Activated B cell treated with CpG ODN at 0.5 μM for 24 hours (primary cell): ENCODE data around the gene MITD1. TPM values are rescaled to one million over a fixed set of nuclear protein-coding genes. Genes with fewer than 3 reads are reported as not detected.

Experiments used
- ATAC-seq: fragments of 200-7000 bp; cut with Tn5 transposase; one replicate; pipeline ENCODE4 v1.10.0; 2021; ENCODE audit warnings: low read depth, mild to moderate bottlenecking, moderate library complexity
- CTCF ChIA-PET: fragments of 350-600 bp; sonication (Branson Sonifier 250); formaldehyde crosslinking; loops from one replicate; lab custom pipeline; 2021; ENCODE audit warnings: antibody characterized with exemption; lab: Charles Lee
- POLR2A ChIA-PET: fragments of 350-600 bp; sonication (Branson Sonifier 250); formaldehyde crosslinking; loops from one replicate; lab custom pipeline; 2021; ENCODE audit warnings: antibody characterized with exemption; lab: Charles Lee
- DNase-seq: peaks from one replicate; pipeline ENCODE4 v3.0.0; 2022
- H3K27ac Mint-ChIP-seq: one replicate; pipeline ENCODE4 v1.8.0; 2020; ENCODE audit warnings: mixed read lengths
- H3K27me3 Mint-ChIP-seq: one replicate; pipeline ENCODE4 v1.8.0; 2021; ENCODE audit warnings: mixed read lengths
- H3K36me3 Mint-ChIP-seq: one replicate; pipeline ENCODE4 v1.8.0; 2021; ENCODE audit warnings: low read depth, mixed read lengths
- H3K4me1 Mint-ChIP-seq: one replicate; pipeline ENCODE4 v1.8.0; 2021; ENCODE audit warnings: mixed read lengths
- H3K4me3 Mint-ChIP-seq: one replicate; pipeline ENCODE4 v1.8.0; 2020; ENCODE audit warnings: mild to moderate bottlenecking, mixed read lengths
- H3K9me3 Mint-ChIP-seq: one replicate; pipeline ENCODE4 v1.8.0; 2020; ENCODE audit warnings: mixed read lengths
- intact Hi-C: fragments of 100-400 bp; cut with micrococcal nuclease; formaldehyde crosslinking; loops from one replicate; pipeline ENCODE4 v1.15.1; 2024
- total RNA-seq: library from RNA; stranded (reverse); gene quantifications from 2 replicates; pipeline ENCODE4 v1.2.3, GENCODE V29; 2022
- TF ChIP-seq, protein P1 (sequence below): fragments of 200-600 bp; IDR thresholded peaks from one replicate; pipeline ENCODE4 v1.8.0; 2022; ENCODE audit warnings: antibody characterized with exemption, mild to moderate bottlenecking

Gene MITD1
- total RNA-seq, 1 donor from 2014 or later: 59.8 TPM

- TF ChIP-seq, protein P1, sequence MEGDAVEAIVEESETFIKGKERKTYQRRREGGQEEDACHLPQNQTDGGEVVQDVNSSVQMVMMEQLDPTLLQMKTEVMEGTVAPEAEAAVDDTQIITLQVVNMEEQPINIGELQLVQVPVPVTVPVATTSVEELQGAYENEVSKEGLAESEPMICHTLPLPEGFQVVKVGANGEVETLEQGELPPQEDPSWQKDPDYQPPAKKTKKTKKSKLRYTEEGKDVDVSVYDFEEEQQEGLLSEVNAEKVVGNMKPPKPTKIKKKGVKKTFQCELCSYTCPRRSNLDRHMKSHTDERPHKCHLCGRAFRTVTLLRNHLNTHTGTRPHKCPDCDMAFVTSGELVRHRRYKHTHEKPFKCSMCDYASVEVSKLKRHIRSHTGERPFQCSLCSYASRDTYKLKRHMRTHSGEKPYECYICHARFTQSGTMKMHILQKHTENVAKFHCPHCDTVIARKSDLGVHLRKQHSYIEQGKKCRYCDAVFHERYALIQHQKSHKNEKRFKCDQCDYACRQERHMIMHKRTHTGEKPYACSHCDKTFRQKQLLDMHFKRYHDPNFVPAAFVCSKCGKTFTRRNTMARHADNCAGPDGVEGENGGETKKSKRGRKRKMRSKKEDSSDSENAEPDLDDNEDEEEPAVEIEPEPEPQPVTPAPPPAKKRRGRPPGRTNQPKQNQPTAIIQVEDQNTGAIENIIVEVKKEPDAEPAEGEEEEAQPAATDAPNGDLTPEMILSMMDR: no peak
- ChIA-PET CTCF (interaction anchor here (1.4 kb wide), 1 partner anchor 23 kb away, joined by 3 read pairs; no protein-coding TSS in a partner anchor), POLR2A (interaction anchor here (4.8 to 9.2 kb wide), 3 partner anchors 15 to 180 kb away, joined by 37 to 143 read pairs (median 46); partner anchors contain the start of genes C2orf15, EIF5B, MITD1 and MRPL30)
- intact Hi-C loops: loop anchor here (5.0 to 10.0 kb wide), 3 partner anchors 1145 to 1495 kb away; partner anchors contain the start of genes ACTR1B and PDCL3
- Mint-ChIP-seq H3K4me1 (peaks cover 56% of the 10 kb centered on the region), H3K27ac (peak overlapping the region; percentile 92), H3K27me3 (no peaks in the 10 kb centered on the region), H3K4me3 (peak overlapping the region; percentile 90), H3K36me3 (peaks cover 42% of the 10 kb centered on the region), H3K9me3 (no peaks in the 10 kb centered on the region)
- ATAC-seq (peak; percentile 30), DNase-seq (no peak)
Measured at GRCh38 chr2:99156891-99157290, 24.0 kb downstream of the MITD1 start.

DNA sequence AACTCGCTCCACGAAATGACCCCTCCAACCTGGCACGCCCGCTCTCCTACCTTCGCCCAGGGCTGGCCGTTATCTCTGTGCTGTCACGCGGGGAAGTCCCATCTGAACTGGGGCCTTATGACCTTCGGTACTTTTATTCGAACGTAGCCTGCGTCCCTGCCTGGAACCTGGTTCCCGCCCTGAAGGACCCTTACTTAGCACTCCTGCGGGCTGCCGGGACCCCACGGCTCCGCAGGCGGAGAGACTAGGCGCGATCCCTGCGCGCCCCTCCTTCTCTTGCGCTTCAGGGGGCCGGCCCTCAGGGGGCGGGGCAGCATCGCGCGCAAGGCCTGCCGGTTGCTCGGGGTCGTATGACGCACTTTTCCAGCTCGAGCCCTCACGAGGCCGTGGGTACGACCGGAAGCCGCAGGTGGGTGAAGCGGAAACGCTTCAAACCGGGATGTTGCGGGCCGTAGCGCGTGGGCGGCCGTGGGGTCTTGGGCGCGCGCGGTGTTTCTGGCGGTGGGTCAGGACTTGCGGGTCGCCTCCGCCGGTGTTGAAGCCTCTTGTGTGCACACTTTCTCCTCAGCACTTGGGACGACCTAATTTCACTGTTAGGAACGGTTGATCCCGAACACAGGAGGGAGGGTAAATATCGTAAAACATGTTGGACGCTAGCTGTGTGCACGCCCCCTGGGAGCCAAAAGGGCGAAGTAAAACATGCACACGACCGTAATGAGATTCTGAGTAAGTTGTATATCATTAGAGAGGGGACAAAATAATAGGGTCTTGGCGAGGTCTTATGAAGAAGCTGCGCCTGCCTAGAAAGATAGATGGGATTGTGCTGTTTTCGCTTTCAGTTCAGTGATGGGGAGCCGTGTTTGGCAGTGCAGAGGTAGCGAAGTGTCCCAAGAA is 26.0 kb downstream of the MITD1 start, which contains the start of the genes LIPT1 and TSGA10:
Gene LIPT1 (plus strand): TSS at position 325 of the 894 bp plus-strand sequence. CDS start 6,991 bp downstream, outside the sequence.
Gene TSGA10 (minus strand): TSS at position 300 of the 894 bp plus-strand sequence. CDS start 45,503 bp downstream, outside the sequence.
- peak within 1 kb of the TSS; percentile 92 for H3K27ac Mint-ChIP-seq
- TF ChIP-seq, protein P1: no peak
- intact Hi-C loops: loop anchor here (1.0 to 10.0 kb wide), 7 partner anchors 14 to 1493 kb away; partner anchors contain the start of genes ACTR1B, C2orf15, EIF5B and MITD1
- peak within 1 kb of the TSS; percentile 90 for H3K4me3 Mint-ChIP-seq
- H3K27me3 Mint-ChIP-seq: no peaks in the 10 kb centered on the region
- no peaks in the 10 kb centered on the region for H3K9me3 Mint-ChIP-seq
- peak; percentile 92 for DNase-seq
- peak; percentile 91 for ATAC-seq
- H3K36me3 Mint-ChIP-seq: peaks cover 31% of the 10 kb centered on the region
- H3K4me1 Mint-ChIP-seq: peaks cover 55% of the 10 kb centered on the region
- POLR2A ChIA-PET: interaction anchor here (0.5 to 9.2 kb wide), 12 partner anchors 13 to 1848 kb away, joined by 3 to 143 read pairs (median 4); partner anchors contain the start of genes C2orf15, EIF5B, MGAT4A and MITD1
- CTCF ChIA-PET: interaction anchor here (1.0 kb wide), 1 partner anchor 14 kb away, joined by 4 read pairs; no protein-coding TSS in a partner anchor

- intact Hi-C loops: loop anchor here (1.0 to 10.0 kb wide), 3 partner anchors 13 to 1411 kb away; partner anchors contain the start of genes C2orf15, PDCL3 and REV1
- no peaks in the 10 kb centered on the region for H3K9me3 Mint-ChIP-seq
- no peak for DNase-seq
- H3K27ac Mint-ChIP-seq: peak overlapping the region; percentile 92
- H3K4me3 Mint-ChIP-seq: peak overlapping the region; percentile 90
- ChIA-PET POLR2A (interaction anchor here (0.5 to 9.2 kb wide), 8 partner anchors 12 to 1848 kb away, joined by 3 to 143 read pairs (median 4); partner anchors contain the start of genes C2orf15, EIF5B, MITD1 and MRPL30), CTCF (interaction anchor here (1.0 kb wide), 1 partner anchor 13 kb away, joined by 4 read pairs; no protein-coding TSS in a partner anchor)
- H3K4me1 Mint-ChIP-seq: peaks cover 48% of the 10 kb centered on the region
- no peaks in the 10 kb centered on the region for H3K27me3 Mint-ChIP-seq
- H3K36me3 Mint-ChIP-seq: peaks cover 24% of the 10 kb centered on the region
- TF ChIP-seq, protein P1: no peak
- no peak for ATAC-seq
Measured at GRCh38 chr2:99153921-99154604, 26.8 kb downstream of the MITD1 start.

DNA sequence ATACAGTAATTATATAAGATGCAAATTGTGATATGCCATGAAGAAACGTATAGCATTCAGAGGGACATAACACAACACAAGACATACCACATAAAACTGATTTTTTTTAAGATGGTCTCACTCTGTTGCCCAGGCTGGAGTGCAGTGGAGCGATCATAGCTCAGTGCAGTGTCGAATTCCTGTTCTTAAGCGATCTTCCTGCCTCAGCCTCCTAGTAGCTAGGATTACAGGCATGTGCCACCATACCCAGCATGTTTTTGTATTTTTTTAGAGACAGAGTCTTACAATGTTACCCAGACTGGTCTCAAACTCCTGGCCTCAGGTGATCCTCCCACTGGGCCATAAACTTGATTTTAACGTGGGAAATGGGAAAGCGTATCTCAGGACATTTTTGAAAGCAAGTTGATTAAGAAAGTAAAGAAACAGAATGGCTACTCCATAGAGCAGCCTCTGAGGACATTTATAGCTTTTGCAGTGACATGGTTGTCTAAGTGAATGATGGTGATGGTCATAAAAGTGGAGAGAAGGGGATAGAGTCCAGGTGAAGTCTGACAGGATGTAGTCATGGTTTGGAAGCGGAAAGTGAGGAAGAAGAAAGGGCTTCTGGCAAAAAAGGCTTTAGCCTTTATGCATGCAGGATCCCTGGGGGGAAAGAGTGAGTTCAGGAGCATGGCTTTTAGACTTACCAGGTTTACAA is 28.5 kb downstream of the MITD1 start:
- H3K36me3 Mint-ChIP-seq: peaks cover 17% of the 10 kb centered on the region
- no peak overlapping the region for H3K4me3 Mint-ChIP-seq
- no peak for ATAC-seq
- H3K27me3 Mint-ChIP-seq: no peaks in the 10 kb centered on the region
- TF ChIP-seq, protein P1: no peak
- peaks cover 37% of the 10 kb centered on the region for H3K4me1 Mint-ChIP-seq
- ChIA-PET CTCF (interaction anchor here (1.0 kb wide), 1 partner anchor 86 kb away, joined by 3 read pairs; no protein-coding TSS in a partner anchor), POLR2A (interaction anchor here (9.2 kb wide), 1 partner anchor 10 kb away, joined by 143 read pairs; the partner anchor contains the start of gene C2orf15)
- DNase-seq: no peak
- no peaks in the 10 kb centered on the region for H3K9me3 Mint-ChIP-seq
- no peak overlapping the region for H3K27ac Mint-ChIP-seq
- intact Hi-C loops: loop anchor here (10.0 kb wide), 1 partner anchor 1412 kb away; the partner anchor contains the start of gene PDCL3
